ENCODE data around the gene KARS1.
A peak's percentile ranks its signal among the peaks of the same experiment; 100 is the strongest.

Gene KARS1

DNA sequence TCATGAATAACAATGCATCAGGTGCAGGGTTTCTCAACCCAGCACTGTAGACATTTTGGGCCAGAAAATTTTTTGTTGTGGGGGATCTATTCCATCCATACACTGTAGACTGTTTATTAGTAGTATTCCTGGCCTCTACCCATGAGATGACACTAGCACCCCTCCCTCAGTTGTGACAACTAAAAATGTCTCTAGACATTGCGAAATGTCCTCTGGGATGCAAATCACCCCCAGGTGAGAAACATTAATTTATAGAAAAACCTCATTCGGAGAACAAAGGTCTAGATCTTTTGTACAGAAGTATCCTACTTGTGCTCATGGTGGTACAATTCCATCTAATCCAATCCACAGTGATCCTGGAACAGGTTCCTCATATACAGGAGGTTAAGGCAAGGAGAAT is 28.7 kb downstream of the KARS1 start:
- no peak overlapping the region for H3K4me3 ChIP-seq (ENCODE audit: low read length)
- DNase-seq (ENCODE audit: low read depth) = no peak
- TF ChIP-seq CTCF (conservative IDR thresholded peaks at IDR 0.05; ENCODE audit: low read depth, low read length) = no peak

GRCh38 chr16:75617121-75617520 is 30.3 kb downstream of the KARS1 start:
- DNase-seq (ENCODE audit: low read depth) = no peak
- TF ChIP-seq CTCF (conservative IDR thresholded peaks at IDR 0.05; ENCODE audit: low read depth, low read length) = no peak
- H3K4me3 ChIP-seq (ENCODE audit: low read length) = no peak overlapping the region

DNA sequence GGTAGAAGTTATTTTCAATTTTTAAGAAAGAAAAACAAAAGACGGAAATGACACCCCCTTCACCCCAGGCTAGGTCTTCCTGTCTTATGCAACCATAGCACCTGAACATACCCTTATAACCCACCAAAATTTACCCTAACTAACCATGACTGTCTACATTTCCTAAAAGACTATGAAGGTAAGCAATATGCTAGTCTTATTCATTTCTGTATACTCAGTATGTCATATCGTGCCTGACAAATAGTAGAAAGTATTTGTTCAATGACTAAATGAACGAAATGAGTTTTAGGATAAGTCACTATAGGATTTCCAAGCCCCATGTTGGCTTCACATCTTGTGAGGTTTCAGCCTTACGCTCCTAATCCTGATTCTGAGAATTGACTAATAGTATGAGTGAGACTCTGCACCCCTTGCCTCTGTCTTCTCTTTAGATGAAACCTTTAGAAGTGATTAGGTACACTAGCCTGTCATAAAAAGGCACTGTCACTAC is 30.9 kb downstream of the KARS1 start:
- no peak for TF ChIP-seq CTCF (conservative IDR thresholded peaks at IDR 0.05; ENCODE audit: low read depth, low read length)
- no peak for DNase-seq (ENCODE audit: low read depth)
- no peak overlapping the region for H3K4me3 ChIP-seq (ENCODE audit: low read length)

DNA sequence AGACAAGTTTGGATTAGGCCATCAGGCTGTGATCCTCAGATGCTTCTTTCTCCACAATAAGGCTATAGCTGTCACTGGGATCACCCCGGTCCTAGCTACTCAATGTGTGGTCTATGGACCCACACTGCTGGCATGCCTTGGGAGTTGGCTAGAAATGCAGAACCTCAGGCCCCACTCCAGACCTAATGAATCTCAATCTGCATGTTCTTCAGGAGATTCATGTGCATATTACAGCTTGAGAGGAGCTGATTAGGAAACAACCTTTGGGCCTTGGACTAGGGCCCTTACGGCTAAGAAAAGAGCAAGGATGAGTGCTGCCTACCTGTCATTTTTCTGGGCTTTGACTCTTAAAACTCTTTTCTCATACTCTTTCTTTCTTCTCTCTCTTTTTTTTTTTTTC is 31.8 kb downstream of the KARS1 start:
- H3K4me3 ChIP-seq (ENCODE audit: low read length) = no peak overlapping the region
- TF ChIP-seq CTCF (conservative IDR thresholded peaks at IDR 0.05; ENCODE audit: low read depth, low read length) = no peak
- DNase-seq (ENCODE audit: low read depth) = no peak

GRCh38 chr16:75614066-75614897 is 33.2 kb downstream of the KARS1 start:
- H3K4me3 ChIP-seq (ENCODE audit: low read length) = no peak overlapping the region
- TF ChIP-seq CTCF (conservative IDR thresholded peaks at IDR 0.05; ENCODE audit: low read depth, low read length) = no peak
- DNase-seq (ENCODE audit: low read depth) = peak; percentile 7

DNA sequence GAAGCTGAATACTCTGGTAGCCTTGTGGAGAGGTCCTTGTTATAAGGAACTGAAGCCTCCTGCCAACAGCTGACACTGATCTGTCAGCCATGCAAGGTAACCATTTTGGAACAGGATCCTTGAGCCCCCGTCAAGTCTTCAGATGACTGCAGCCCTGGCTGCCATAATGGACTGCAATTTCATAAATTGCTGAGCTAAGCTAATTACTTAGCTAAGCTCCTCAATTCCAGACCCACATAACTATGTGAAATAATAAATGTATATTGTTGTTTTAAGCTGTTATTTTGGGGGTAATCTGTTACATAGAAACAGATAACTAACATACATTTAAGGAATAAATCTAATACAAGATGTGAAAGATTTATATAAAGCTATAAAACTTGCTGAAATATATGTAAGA is 41.0 kb downstream of the KARS1 start:
- no peak overlapping the region for H3K4me3 ChIP-seq (ENCODE audit: low read length)
- no peak for DNase-seq (ENCODE audit: low read depth)
- TF ChIP-seq CTCF (conservative IDR thresholded peaks at IDR 0.05; ENCODE audit: low read depth, low read length) = no peak

DNA sequence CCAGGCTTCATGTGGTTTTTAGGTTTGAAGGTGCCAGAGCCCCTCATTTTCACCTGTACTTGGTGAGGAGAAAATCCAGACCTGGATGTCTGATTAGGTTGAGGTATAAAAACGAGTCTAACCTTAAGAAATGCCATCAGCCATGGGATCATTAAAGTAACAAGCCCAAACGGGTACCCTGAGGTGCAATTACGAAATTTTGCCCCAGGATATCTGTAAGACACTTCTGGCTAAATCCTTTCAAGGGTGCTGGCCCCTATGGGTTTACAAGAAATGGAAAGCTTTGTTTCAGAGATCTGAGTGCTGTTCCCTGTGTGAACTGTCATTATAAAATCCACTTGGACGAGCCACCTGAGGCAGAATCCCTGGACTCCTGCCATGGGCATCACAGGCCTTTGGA is 44.2 kb downstream of the KARS1 start:
- no peak for TF ChIP-seq CTCF (conservative IDR thresholded peaks at IDR 0.05; ENCODE audit: low read depth, low read length)
- DNase-seq (ENCODE audit: low read depth) = no peak
- no peak overlapping the region for H3K4me3 ChIP-seq (ENCODE audit: low read length)

All from retinal pigment epithelial cell (primary cell).